Uterus (tissue), 2 donors: ENCODE measurements around the gene NCKAP1.

Source experiments
- CTCF ChIP-seq, 4 experiments: fragments of 200-600 bp in 2 of 4; fragments of 450-650 bp in 2 of 4; sonication (generic) in 2 of 4; IDR thresholded peaks; one replicate each; pipeline ENCODE4 v1.5.1; 2016 to 2019; ENCODE audit warnings: antibody characterized with exemption in 4 of 4, mild to moderate bottlenecking in 2 of 4, moderate library complexity in 1 of 4
- POLR2A ChIP-seq, 2 donors: fragments of 450-650 bp; IDR thresholded peaks; one replicate each; pipeline ENCODE4 v1.6.1; 2016; ENCODE audit warnings: antibody characterized with exemption in 2 of 2, mild to moderate bottlenecking in 1 of 2, moderate library complexity in 1 of 2

DNA sequence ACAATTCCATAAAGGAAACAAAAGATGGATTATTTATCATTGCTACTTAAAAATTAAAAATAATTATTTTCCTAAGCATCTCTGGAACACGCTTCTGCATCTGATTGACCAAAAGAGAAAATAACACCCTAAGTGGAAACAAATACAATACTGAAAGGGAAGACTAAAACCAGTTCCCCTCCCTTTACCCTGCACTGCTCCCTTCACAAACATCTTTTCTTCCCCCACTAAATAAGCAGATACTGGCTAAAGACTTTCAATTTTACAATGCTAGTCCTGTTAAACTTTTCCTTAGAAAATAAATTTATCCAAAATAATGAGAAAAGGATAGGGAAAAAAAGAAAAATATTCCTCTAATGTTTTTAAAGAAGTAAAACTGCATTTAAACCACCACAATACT, 4.3 kb downstream of the NCKAP1 start:
- TF ChIP-seq CTCF (IDR thresholded peaks at IDR 0.05) (no peak), POLR2A (IDR thresholded peaks at IDR 0.05) (no peak)
